NCI-H1105 treated with DMSO at 0.1 percent for 48 hours (cell line): ENCODE data around the gene CDK14.
A peak's percentile ranks its signal among the peaks of the same experiment; 100 is the strongest.
"Not testable (repeated sequence)": the region's sequence is repeated elsewhere in the genome, so short reads cannot be mapped to it uniquely, and the experiment has no call there.

Experiments used
- DNase-seq: peaks from one replicate; lab custom pipeline; 2025; lab: John Stamatoyannopoulos, UW

The CDK14 gene

GRCh38 chr7:90791596-90791995 lies 195.5 kb downstream of the CDK14 start:
- DNase-seq = no peak

- DNase-seq = no peak
Observed at GRCh38 chr7:90792301-90792700, 196.2 kb downstream of the CDK14 start.

- not testable (repeated sequence) for DNase-seq
Observed at GRCh38 chr7:90794234-90794633, 198.1 kb downstream of the CDK14 start.

GRCh38 chr7:90797596-90797995 lies 201.5 kb downstream of the CDK14 start:
- no peak for DNase-seq

- DNase-seq = no peak
Observed at GRCh38 chr7:90804370-90804769, 208.2 kb downstream of the CDK14 start.

GRCh38 chr7:90815552-90815951 lies 219.4 kb downstream of the CDK14 start:
- DNase-seq = not testable (repeated sequence)

GRCh38 chr7:90816511-90817142 lies 220.5 kb downstream of the CDK14 start:
- no peak for DNase-seq

GRCh38 chr7:90817151-90817550 lies 221.0 kb downstream of the CDK14 start:
- no peak for DNase-seq

- DNase-seq = no peak
Observed at GRCh38 chr7:90817846-90818245, 221.7 kb downstream of the CDK14 start.

- DNase-seq = no peak
Observed at GRCh38 chr7:90818341-90818740, 222.2 kb downstream of the CDK14 start.

- DNase-seq = no peak
Observed at GRCh38 chr7:90821961-90822620, 226.0 kb downstream of the CDK14 start.

GRCh38 chr7:90824386-90825307 lies 228.5 kb downstream of the CDK14 start:
- DNase-seq = peak; percentile 61

GRCh38 chr7:90825779-90826178 lies 229.7 kb downstream of the CDK14 start:
- no peak for DNase-seq

- no peak for DNase-seq
Observed at GRCh38 chr7:90828601-90829000, 232.5 kb downstream of the CDK14 start.

GRCh38 chr7:90830308-90830707 lies 234.2 kb downstream of the CDK14 start:
- DNase-seq = no peak

GRCh38 chr7:90832726-90833125 lies 236.6 kb downstream of the CDK14 start:
- DNase-seq = no peak

- no peak for DNase-seq
Observed at GRCh38 chr7:90833443-90833842, 237.3 kb downstream of the CDK14 start.

GRCh38 chr7:90834771-90835170 lies 238.7 kb downstream of the CDK14 start:
- DNase-seq = no peak

- no peak for DNase-seq
Observed at GRCh38 chr7:90835861-90836260, 239.7 kb downstream of the CDK14 start.

- DNase-seq = no peak
Observed at GRCh38 chr7:90836937-90837336, 240.8 kb downstream of the CDK14 start.

GRCh38 chr7:90838799-90839198 lies 242.7 kb downstream of the CDK14 start:
- DNase-seq = no peak

GRCh38 chr7:90839316-90839715 lies 243.2 kb downstream of the CDK14 start:
- DNase-seq = no peak
